HG03354 (cell line): ENCODE results near the gene PIP4K2A.
"Not testable (repeated sequence)": the region's sequence is repeated elsewhere in the genome, so short reads cannot be mapped to it uniquely, and the experiment has no call there.

ENCODE experiments used
- ATAC-seq: cut with Tn5 transposase; IDR thresholded peaks from one replicate; pipeline ENCODE4 v1.9.1; 2021; ENCODE audit warnings: mild to moderate bottlenecking; ENCODE audit not compliant: unreplicated experiment, poor library complexity, severe bottlenecking

The PIP4K2A gene

DNA sequence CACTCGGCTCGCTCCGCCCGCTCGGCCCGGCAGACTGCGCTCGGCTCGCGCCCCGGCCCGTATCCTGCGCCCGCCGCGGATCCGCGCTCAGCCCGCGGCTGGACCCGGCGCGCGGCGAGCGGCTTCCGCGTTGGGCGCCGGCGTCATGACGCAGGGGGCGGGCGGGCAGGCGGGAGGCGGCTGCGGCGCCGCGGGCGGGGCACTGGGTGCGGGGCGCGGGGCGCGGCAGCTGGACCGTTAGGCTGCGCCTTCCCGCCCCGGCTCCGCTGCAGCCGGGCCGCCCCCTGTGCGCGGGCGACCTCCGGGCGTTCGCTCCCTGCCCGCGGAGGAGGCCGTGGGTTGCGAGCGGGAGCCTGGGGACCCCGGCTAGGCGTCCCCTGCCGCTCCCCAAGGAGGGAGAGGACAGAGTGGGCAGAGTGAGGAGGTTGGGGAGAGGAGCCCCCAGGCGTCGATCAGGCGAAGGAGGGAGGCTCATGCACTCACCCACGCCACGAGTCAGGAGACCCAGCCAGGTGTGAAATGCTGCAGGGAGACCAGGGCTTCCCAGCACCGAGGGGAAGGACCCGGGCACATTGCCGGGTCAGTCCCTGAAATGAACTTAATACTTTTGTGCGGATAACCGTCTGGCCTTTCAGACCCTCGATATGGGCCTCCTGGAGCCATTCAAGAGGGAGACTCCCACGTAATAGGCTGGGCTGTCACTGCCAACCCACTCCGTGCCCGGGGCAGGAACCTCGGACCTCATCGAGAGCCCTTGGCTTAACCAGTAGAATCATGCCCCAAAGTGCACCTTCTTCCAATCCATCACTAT, at the start of gene PIP4K2A:
PIP4K2A (minus strand) TSS at position 100 of the 811 bp plus-strand sequence. CDS start 252 bp downstream, outside the sequence.
- peak; percentile 80 for ATAC-seq

DNA sequence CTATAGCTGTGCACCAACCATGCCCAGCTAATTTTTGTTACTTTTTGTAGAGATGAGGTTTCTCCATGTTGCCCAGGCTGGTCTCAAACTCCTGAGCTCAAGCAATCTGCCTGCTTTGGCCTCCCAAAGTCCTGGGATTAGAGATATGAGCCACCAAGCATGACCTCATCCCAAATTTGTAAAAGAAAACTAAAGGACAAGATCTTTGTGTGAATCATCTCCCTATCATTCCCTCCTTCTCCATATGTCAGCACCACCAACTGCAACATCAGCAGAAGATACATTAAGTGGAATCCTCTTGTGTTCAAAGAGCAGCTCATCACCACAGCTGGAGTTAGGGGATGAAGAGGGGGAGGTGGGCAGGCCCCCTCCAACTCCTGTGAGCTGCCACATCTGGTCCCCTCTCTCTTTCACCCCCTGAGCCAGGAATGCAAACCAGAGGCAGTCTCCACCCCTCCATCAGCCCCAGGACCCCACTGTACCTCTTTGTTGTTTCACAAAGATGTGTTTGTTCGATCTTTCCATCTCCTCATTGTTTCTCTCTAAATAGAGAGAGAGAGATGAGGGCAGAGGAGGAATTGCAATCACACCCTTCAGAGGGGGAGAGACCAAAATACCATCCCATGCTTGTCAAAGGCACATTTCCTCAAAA, 47.3 kb upstream of the PIP4K2A start:
- ATAC-seq, result no peak

DNA sequence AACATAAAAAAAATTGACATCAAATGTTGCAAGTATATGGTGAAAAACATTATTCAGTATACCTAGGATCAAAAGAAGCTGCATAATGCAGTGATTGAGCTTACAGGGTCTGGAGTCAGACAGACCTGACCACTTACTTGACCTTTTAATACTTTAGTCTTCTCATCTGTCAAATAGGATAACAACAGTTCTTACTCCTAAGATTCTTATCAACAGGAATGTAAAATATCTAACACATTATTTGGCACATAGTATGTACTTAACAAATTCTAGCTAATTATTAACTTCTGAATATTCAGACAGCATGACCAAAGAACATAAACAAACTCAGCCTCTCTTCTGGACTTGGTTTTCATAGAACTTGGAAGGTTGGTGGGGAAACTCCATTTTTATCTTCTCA, 45.6 kb upstream of the PIP4K2A start:
- no peak for ATAC-seq

DNA sequence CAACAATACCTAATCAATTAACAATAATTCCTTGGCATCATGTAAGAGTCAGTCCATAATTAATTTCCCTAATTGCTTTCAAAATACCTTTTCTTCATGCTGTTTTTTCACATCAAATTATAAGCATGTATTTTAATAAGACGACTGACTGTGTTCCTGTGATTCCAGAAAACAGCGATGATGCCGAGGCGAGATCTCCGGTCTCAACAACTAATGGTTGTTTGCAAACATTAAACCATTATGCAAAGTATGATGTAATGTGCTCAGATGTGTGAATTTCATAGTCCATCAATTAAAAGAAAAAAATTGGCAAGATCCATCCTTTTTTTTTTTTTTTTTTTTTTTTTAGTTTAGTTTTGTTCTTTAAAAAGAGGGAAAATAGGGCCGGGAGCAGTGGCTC, 44.5 kb upstream of the PIP4K2A start:
- ATAC-seq, result no peak

DNA sequence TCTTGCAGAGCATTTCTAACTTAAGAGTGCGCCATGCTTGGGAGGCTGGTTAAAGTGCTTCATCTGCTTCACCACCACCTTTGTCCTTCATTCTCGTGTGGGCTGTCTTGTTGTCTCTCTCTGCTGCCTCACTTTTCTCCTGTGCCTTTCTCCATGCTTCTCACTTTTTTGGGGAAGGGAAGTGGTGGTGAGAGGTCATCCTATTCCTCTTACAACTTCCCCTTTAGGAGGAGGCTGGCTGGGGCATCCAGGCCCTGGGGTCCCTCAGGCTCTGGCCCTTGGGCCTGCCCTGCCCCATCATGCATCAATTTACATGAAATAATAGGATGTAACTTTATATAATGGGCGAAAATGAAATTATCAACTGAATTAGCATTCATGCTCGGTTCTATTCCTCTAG, 39.9 kb upstream of the PIP4K2A start:
- no peak for ATAC-seq

DNA sequence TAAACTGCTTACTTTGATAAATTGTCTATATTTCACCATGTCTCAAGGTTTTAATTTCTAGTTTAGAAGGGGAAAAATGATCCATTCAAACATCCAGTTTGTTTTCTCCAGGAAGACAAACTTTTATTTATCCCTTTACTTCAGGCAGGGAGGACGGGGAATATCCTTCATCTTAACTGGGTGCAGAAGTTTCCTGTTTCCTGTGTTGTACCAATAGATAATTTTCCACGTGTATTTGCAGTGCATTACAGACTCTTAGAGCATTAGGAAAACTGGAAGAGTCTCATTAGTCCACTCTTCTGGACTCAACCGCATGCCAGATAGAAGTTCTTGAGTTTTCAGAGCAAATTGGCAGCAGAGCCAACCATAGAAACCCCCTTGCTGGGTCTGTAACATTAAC, 39.4 kb upstream of the PIP4K2A start:
- no peak for ATAC-seq

DNA sequence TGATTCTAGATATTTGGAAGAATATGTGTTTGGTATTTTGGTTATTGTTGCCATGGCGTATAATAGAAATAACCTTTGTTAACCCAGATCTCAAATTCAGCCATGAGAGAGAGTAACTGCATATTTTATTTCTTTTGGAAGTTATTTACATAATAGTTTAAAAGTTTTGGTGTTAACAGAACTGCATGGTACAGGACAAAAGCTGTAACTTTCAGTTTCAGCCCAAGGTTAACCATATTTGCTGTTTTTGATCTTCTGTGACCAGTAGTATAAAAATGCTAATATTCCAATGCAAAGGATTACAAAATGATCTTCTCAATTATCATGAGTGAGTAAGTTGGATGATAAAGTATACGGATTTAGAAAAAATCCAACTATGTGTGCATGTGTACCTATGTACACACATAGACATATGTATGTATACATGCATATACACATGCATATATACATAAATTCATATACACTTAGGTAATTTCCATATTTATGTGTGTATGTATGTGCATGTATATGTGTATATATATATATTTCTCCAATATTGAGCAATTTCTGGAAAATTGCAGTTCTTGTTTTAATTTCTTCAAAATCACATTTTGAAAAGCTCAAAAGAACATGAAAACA, 38.0 kb upstream of the PIP4K2A start:
- ATAC-seq, result peak; percentile 60

DNA sequence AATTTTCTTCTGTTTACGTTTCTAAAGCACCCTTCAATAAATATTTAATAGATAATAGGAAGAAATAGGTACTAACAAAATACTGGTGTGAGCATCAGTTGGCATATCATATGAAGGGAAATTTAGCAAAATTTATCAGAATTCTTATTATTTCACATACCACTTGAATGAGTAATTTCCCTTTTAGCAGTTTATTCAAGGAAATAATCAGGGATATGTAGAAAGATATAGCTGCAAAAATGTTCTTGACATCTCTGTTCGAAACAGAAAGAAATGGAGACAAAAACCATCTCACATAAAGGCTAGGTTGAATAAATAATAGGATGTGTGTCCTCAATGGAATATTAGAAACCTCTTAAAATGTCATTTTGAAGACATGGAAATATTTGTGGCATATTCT, 35.8 kb upstream of the PIP4K2A start:
- ATAC-seq, result no peak

DNA sequence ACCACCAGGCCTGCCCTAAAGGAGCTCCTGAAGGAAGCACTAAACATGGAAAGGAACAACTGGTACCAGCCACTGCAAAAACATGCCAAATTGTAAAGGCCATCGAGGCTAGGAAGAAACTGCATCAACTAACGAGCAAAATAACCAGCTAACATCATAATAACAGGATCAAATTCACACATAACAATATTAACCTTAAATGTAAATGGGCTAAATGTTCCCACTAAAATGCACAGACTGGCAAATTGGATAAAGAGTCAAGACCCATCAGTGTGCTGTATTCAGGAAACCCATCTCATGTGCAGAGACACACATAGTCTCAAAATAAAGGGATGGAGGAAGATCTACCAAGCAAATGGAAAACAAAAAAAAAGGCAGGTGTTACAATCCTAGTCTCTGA, 30.5 kb upstream of the PIP4K2A start:
- not testable (repeated sequence) for ATAC-seq

DNA sequence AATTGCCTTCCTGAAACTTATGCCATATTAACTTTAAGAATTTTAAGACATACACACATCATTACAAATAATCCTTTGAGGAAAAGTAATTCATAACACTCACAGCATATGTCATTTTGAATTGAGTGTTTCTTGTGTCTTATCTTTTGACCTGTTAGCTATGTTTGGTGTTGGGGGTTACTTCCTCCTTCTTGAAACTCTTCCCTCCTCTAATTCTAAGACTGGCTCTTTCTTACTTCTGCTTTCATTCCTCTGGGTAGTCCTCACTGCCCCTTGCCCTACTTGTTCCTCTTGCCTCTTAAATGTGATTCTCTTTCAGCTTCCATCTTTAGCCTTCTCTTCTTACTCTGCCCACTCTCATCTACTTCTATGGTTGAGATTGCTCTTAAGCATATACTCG, 28.3 kb upstream of the PIP4K2A start:
- peak; percentile 99 for ATAC-seq

DNA sequence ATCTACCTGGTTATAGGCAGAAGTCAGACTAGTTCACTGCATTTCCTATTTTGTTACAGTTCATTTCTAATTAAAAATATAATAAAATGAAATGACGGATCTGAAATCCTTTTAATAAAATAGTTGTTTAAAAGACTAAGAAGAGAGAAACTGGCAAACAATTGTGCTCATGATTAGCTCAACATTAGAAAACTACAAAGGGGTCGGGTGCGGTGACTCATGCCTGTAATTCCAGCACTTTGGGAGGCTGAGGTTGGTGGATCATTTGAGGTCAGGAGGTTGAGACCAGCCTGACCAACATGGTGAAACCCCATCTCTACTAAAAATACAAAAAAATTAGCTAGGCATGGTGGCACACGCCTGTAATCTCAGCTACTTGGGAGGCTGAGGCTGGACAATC, 27.3 kb upstream of the PIP4K2A start:
- ATAC-seq, result not testable (repeated sequence)

DNA sequence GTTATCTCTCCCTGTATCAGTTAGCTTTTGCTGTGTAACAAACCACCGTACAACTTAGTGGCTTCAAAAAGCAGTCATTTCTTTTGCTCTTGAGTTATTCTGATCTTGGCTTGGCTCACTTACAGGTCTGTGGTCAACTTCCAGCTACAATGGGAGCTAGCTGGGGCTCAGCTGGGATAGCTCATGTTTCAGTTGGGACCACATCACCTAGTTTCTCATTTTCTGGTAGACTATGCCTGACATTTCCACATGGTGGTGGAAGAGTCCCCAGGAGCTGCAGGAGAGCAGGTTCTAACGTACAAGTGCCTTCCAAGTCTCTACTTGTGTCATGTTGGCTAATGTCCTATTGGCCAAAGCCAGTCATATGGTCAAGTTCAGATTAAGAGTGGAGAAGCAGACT, 25.8 kb upstream of the PIP4K2A start:
- no peak for ATAC-seq

DNA sequence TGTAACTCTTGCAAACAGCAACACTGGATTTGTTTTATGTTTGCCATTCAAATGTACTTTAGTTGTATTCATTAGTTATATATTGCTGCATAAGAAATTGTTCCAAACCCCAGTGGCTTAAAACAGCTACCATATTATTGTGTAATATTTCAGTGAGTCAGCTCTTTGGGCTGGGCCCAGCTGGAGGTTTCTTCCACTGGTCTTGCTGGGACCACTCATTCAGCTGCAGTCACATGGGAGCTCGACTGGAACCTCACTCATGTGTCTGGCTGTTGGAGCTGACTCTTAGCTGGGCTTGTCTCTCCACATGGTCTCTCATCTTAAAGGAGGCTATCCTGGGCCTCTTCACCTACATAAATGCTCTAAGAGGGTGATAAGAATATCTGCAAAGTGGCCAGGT, 23.2 kb upstream of the PIP4K2A start:
- no peak for ATAC-seq

DNA sequence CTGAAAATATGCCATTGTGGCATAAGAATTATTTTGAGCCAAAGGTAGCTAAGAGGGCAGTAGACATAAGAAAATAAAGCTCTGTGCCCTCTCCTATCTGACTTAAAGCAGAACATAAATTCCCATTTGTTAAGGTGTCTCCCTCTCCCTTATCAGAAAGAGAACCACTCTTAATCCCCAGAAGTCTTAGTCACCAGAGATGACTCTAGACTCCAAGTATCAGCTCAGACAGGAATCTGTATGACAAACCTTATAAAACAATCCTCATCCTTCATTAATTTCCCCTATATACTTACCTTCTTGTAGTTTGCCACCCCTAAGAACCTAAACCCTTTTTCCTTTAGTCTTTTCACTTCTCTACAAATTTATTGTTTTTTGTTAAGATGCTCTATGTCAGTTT, 21.8 kb upstream of the PIP4K2A start:
- ATAC-seq, result no peak

DNA sequence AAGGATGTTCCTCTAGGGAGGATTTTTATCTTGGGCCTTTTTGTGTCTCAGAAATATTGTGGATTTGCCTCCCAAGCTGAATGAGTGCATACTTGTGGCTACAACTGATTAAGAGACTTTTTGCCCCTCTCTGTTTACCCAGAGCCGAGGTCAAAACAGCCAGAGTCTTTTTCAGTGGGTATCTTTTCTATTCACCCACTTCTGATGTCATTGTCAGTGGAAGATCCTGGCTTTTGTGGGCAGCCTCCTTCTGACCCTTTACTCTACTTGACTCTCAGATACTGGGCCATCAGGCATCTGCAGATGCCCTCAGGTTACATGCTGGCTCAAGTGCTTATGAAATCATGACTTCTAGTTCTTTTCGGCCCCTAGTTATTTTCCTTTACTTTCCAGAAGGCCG, 19.6 kb upstream of the PIP4K2A start:
- ATAC-seq, result no peak

DNA sequence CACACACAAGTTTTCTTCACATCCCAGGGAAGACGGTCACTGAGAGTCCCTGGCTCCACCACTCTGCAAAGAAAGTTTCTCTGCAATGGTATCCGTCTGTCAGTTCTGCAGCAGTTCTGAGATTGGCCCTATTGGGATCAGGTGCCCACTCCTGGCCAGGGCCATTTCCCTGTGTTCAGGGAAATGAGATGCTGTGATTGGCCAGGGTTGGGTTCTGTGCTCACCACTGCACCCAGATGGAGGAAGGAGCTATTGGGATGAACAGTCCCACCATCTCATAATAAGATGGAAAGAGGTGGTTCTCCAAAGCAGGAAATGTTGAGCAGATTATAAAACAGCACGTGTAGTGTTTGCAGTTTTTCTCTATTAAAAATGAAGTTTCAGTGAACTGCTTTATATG, 13.3 kb upstream of the PIP4K2A start:
- no peak for ATAC-seq

DNA sequence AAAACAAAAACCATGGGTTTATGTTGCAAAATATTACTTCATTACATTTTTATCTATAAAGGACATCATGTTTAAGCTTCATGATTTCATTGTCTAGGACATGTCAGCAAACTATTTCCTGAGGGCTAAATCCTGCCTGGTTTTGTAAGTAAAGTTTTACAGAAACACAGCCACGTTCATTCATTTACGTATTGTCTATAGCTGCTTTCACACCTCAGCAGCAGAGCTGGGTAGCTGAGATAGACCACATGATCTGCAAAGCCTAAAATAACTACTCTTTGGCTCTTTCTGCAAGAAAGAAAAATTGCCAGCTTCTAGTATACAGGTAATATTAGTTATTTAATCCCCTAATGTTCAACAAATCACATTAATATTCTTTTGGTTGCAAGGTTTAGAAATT, 12.7 kb upstream of the PIP4K2A start:
- no peak for ATAC-seq

DNA sequence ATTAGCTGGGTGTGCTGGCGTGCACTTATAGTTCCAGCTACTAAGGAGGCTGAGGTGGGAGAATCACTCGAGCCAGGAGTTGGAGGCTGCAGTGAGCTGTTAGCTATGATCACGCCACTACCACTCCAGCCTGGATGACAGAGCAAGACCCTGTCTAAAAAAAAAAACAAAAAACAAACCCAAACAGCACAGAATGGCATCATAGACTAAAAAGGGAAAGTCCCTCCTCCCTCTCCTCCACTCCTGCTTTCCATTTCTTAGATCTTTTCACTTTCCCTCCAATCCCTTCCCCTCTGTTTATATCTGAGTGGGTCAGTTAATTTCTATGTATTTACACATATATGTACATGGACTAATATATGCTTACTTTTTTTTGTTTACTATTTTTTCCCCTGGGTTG, 10.4 kb upstream of the PIP4K2A start:
- ATAC-seq, result no peak

DNA sequence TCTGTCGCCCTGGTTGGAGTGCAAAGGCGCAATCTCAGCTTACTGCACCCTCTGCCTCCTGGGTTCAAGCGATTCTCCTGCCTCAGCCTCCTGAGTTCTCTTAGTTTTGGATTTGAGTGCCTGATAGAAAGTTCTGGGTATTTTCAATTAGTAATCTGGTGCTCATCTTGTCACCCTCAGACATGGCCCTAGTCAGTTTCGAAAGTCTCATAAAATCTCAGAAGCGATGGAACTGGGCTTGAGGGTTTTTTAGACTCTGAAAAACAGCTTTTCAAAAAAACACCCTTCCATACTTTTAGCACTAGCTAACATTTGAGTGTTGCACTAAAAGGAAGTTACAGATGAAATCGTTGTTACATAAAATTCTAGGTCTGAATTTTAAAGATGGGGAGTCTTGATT, 9.4 kb upstream of the PIP4K2A start:
- ATAC-seq, result peak; percentile 71

DNA sequence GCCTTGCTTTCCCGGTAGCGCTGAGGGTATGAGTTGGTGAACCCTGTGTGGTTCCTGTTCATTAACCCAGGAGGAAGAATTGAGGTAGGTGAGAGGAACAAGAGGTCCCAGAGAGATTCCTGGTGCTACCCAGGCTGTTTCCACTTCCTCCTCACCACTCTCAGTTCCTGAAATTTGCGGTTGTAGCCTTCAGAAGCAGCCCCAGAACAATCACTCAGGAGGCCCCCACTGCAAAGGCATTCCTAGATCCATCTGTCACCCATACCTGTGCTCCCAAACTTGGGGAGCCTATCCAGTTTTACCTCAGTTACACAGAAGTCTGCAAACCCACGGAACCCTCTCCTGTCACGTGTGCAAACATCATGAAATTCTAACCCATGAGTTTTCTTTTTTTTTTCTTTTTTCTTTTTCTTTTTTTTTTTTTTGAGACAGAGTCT, 9.0 kb upstream of the PIP4K2A start:
- ATAC-seq, result peak; percentile 81

DNA sequence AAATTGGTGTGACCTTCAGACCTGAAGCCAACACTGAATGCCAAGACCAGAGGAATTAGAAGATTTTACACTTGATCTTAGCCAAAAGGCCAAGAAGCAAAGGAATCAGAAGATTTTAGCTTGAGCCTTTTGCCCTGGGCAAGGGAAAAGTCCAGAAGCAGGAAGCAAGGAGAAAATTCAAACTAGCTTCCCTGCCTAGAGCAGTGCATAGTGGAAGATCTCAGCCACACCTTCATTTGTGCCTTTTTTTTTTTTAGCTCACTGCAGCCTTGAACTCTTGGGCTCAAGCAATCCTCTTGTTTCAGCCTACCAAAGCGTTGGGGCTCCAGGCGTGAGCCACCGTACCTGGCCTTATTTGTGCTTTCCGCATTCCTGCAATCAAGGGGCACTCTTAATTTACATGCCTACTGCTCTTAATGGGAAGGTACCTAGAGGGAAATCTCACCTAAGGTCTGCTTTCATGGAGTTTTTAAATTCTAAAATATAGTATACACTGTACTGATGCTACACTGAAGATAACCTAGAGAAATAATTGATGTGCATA, 8.3 kb upstream of the PIP4K2A start:
- no peak for ATAC-seq
